Measurements from ENCODE around the gene EIF1AD.

DNA sequence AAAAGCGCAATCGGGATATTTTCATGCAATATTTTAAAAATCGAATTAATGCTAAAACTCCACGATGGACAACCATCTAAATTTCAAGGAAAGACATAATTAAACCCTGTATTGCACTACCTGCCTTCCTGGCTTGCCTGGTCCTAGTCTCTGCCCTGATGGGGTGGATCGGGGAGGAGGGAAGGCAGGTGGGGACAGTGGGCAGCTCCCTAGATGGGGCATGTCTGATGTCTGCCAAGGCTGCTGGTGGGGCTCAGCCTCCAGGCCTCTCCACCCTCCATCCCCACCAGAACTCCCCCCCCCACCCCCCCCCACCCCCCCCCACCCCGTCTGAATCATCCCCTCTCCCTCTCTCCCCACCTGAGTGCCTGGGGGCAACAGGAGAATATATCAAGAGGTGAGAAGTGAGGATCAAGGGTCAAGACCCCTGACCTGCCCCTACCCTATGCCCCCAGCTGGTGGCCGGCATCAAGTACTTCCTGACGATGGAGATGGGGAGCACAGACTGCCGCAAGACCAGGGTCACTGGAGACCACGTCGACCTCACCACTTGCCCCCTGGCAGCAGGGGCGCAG is 10.5 kb upstream of the EIF1AD start:
- TF ChIP-seq, protein P1, sequence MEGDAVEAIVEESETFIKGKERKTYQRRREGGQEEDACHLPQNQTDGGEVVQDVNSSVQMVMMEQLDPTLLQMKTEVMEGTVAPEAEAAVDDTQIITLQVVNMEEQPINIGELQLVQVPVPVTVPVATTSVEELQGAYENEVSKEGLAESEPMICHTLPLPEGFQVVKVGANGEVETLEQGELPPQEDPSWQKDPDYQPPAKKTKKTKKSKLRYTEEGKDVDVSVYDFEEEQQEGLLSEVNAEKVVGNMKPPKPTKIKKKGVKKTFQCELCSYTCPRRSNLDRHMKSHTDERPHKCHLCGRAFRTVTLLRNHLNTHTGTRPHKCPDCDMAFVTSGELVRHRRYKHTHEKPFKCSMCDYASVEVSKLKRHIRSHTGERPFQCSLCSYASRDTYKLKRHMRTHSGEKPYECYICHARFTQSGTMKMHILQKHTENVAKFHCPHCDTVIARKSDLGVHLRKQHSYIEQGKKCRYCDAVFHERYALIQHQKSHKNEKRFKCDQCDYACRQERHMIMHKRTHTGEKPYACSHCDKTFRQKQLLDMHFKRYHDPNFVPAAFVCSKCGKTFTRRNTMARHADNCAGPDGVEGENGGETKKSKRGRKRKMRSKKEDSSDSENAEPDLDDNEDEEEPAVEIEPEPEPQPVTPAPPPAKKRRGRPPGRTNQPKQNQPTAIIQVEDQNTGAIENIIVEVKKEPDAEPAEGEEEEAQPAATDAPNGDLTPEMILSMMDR (IDR thresholded peaks at IDR 0.05): no peak
- TF ChIP-seq POLR2A (IDR thresholded peaks at IDR 0.05) (no peak), POLR2AphosphoS5 (IDR thresholded peaks at IDR 0.05; ENCODE audit: insufficient read depth in 1 of 2, low read depth in 1 of 2) (no peak)

Data from vagina (tissue), 2 donors.